Measurements from ENCODE around the gene FEN1. TPM values are rescaled to one million over a fixed set of nuclear protein-coding genes. Genes with fewer than 3 reads are reported as not detected.
A peak's percentile ranks its signal among the peaks of the same experiment; 100 is the strongest.

The FEN1 gene
- total and polyA plus RNA-seq, 2 of the 13 experiments (the other 11 are each of a cell fraction or from before 2014, with no cell fraction given) = 12.4 to 102 TPM

DNA sequence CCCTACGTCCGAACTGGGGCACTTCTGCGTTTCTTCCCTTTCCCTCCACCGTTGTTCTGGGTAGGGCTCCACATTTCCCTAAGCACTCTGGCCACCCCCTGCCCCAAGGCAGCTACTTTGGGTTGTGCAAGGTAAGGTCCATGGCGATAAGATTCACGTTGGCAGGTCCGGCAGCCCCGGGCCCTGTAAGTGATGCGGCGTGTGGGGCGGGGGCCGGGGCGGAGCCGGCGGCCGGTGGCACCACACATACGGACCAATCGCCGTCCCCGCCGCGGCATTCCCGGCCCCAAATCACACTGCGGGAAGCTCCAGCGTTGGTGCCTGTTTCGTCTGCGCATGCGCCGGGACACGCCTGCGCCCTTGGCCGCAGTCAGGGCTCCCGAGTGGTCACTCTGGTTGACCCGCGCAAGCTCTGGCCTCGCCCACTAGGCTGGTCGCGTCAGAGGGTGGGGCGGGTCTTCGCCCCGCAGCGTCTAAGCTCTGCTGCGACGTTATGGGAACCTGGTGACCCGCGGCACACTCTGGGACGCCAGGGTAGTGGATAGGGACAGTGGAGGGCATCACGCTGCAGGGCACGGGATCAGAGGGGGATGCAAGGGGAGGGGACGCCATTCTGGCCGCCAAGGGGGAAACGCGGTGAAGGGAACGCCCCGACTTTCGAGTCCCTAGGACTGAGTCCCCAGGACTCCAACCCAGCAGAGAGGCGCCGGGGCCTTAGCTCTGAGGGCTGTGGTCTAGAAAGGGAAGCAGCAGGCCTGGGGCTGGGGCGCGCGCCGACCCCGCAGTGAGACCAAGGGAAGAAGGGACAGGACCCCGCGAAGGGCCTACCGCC, 22.5 kb downstream of the FEN1 start (continued):
- TF ChIP-seq, protein P1, sequence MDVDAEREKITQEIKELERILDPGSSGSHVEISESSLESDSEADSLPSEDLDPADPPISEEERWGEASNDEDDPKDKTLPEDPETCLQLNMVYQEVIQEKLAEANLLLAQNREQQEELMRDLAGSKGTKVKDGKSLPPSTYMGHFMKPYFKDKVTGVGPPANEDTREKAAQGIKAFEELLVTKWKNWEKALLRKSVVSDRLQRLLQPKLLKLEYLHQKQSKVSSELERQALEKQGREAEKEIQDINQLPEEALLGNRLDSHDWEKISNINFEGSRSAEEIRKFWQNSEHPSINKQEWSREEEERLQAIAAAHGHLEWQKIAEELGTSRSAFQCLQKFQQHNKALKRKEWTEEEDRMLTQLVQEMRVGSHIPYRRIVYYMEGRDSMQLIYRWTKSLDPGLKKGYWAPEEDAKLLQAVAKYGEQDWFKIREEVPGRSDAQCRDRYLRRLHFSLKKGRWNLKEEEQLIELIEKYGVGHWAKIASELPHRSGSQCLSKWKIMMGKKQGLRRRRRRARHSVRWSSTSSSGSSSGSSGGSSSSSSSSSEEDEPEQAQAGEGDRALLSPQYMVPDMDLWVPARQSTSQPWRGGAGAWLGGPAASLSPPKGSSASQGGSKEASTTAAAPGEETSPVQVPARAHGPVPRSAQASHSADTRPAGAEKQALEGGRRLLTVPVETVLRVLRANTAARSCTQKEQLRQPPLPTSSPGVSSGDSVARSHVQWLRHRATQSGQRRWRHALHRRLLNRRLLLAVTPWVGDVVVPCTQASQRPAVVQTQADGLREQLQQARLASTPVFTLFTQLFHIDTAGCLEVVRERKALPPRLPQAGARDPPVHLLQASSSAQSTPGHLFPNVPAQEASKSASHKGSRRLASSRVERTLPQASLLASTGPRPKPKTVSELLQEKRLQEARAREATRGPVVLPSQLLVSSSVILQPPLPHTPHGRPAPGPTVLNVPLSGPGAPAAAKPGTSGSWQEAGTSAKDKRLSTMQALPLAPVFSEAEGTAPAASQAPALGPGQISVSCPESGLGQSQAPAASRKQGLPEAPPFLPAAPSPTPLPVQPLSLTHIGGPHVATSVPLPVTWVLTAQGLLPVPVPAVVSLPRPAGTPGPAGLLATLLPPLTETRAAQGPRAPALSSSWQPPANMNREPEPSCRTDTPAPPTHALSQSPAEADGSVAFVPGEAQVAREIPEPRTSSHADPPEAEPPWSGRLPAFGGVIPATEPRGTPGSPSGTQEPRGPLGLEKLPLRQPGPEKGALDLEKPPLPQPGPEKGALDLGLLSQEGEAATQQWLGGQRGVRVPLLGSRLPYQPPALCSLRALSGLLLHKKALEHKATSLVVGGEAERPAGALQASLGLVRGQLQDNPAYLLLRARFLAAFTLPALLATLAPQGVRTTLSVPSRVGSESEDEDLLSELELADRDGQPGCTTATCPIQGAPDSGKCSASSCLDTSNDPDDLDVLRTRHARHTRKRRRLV (CRISPR knock-in tag; IDR thresholded peaks at IDR 0.05) = peak; percentile 87
- TF ChIP-seq ZFX (CRISPR knock-in tag; IDR thresholded peaks at IDR 0.05; ENCODE audit: low read depth) (peak; percentile 71), SOX13 (IDR thresholded peaks at IDR 0.05) (no peak), SOX13 (CRISPR knock-in tag; conservative IDR thresholded peaks at IDR 0.05 in 1 of 2, IDR thresholded peaks at IDR 0.05 in 1 of 2) (no peak), ZNF274 (CRISPR knock-in tag; IDR thresholded peaks at IDR 0.05) (no peak), ZNF136 (CRISPR knock-in tag; IDR thresholded peaks at IDR 0.05; ENCODE audit: low read depth) (peak; percentile 3; the same call in 1 of the 2 replicates), SALL1 (CRISPR knock-in tag; IDR thresholded peaks at IDR 0.05) (peak; percentile 64), ZNF766 (CRISPR knock-in tag; IDR thresholded peaks at IDR 0.05; ENCODE audit: borderline replicate concordance) (no peak)
- TF ChIP-seq, protein P2, sequence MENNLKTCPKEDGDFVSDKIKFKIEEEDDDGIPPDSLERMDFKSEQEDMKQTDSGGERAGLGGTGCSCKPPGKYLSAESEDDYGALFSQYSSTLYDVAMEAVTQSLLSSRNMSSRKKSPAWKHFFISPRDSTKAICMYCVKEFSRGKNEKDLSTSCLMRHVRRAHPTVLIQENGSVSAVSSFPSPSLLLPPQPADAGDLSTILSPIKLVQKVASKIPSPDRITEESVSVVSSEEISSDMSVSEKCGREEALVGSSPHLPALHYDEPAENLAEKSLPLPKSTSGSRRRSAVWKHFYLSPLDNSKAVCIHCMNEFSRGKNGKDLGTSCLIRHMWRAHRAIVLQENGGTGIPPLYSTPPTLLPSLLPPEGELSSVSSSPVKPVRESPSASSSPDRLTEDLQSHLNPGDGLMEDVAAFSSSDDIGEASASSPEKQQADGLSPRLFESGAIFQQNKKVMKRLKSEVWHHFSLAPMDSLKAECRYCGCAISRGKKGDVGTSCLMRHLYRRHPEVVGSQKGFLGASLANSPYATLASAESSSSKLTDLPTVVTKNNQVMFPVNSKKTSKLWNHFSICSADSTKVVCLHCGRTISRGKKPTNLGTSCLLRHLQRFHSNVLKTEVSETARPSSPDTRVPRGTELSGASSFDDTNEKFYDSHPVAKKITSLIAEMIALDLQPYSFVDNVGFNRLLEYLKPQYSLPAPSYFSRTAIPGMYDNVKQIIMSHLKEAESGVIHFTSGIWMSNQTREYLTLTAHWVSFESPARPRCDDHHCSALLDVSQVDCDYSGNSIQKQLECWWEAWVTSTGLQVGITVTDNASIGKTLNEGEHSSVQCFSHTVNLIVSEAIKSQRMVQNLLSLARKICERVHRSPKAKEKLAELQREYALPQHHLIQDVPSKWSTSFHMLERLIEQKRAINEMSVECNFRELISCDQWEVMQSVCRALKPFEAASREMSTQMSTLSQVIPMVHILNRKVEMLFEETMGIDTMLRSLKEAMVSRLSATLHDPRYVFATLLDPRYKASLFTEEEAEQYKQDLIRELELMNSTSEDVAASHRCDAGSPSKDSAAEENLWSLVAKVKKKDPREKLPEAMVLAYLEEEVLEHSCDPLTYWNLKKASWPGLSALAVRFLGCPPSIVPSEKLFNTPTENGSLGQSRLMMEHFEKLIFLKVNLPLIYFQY (CRISPR knock-in tag; IDR thresholded peaks at IDR 0.05; ENCODE audit: borderline replicate concordance) = no peak
- TF ChIP-seq, protein P3, sequence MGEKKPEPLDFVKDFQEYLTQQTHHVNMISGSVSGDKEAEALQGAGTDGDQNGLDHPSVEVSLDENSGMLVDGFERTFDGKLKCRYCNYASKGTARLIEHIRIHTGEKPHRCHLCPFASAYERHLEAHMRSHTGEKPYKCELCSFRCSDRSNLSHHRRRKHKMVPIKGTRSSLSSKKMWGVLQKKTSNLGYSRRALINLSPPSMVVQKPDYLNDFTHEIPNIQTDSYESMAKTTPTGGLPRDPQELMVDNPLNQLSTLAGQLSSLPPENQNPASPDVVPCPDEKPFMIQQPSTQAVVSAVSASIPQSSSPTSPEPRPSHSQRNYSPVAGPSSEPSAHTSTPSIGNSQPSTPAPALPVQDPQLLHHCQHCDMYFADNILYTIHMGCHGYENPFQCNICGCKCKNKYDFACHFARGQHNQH (CRISPR knock-in tag; IDR thresholded peaks at IDR 0.05) = peak; percentile 26; the same call in 1 of the 2 replicates
- TF ChIP-seq, protein P4, sequence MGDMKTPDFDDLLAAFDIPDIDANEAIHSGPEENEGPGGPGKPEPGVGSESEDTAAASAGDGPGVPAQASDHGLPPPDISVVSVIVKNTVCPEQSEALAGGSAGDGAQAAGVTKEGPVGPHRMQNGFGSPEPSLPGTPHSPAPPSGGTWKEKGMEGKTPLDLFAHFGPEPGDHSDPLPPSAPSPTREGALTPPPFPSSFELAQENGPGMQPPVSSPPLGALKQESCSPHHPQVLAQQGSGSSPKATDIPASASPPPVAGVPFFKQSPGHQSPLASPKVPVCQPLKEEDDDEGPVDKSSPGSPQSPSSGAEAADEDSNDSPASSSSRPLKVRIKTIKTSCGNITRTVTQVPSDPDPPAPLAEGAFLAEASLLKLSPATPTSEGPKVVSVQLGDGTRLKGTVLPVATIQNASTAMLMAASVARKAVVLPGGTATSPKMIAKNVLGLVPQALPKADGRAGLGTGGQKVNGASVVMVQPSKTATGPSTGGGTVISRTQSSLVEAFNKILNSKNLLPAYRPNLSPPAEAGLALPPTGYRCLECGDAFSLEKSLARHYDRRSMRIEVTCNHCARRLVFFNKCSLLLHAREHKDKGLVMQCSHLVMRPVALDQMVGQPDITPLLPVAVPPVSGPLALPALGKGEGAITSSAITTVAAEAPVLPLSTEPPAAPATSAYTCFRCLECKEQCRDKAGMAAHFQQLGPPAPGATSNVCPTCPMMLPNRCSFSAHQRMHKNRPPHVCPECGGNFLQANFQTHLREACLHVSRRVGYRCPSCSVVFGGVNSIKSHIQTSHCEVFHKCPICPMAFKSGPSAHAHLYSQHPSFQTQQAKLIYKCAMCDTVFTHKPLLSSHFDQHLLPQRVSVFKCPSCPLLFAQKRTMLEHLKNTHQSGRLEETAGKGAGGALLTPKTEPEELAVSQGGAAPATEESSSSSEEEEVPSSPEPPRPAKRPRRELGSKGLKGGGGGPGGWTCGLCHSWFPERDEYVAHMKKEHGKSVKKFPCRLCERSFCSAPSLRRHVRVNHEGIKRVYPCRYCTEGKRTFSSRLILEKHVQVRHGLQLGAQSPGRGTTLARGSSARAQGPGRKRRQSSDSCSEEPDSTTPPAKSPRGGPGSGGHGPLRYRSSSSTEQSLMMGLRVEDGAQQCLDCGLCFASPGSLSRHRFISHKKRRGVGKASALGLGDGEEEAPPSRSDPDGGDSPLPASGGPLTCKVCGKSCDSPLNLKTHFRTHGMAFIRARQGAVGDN (CRISPR knock-in tag; IDR thresholded peaks at IDR 0.05) = peak; percentile 90
